IPS-18c (cell line): ENCODE results near the gene POC1B.

ENCODE experiments used
- H3K4me3 ChIP-seq: 2 replicates; pipeline ENCODE4 v1.7.0; 2013; ENCODE audit warnings: low read depth, mild to moderate bottlenecking, low read length, moderate library complexity; ENCODE audit not compliant: insufficient read depth
- H3K9me3 ChIP-seq: one replicate; pipeline ENCODE4 v1.6.1; 2013; ENCODE audit warnings: mild to moderate bottlenecking, low read length, moderate library complexity; ENCODE audit not compliant: control insufficient read depth, insufficient read depth

POC1B gene

GRCh38 chr12:89525824-89526770, at the start of gene POC1B:
Gene POC1B, minus strand, starts transcription at chr12:89526047. Its CDS starts 152 bp downstream, at chr12:89525895.
- H3K9me3 ChIP-seq, result no peaks in the 10 kb centered on the region
- H3K4me3 ChIP-seq, result peak within 1 kb of the TSS; percentile 80

- H3K9me3 ChIP-seq, result no peaks in the 10 kb centered on the region
These were observed 49.5 kb upstream of the POC1B start for GRCh38 chr12:89575374-89575773.

GRCh38 chr12:89574736-89575208, 48.9 kb upstream of the POC1B start:
- no peaks in the 10 kb centered on the region for H3K9me3 ChIP-seq
- H3K4me3 ChIP-seq, result no peak overlapping the region

More at GRCh38 chr12:89575374-89575773, 49.5 kb upstream of the POC1B start:
- no peak overlapping the region for H3K4me3 ChIP-seq

- Histone ChIP-seq H3K4me3 (no peak overlapping the region), H3K9me3 (no peaks in the 10 kb centered on the region)
These were observed 47.4 kb upstream of the POC1B start for GRCh38 chr12:89573051-89573810.

- Histone ChIP-seq H3K4me3 (no peak overlapping the region), H3K9me3 (no peaks in the 10 kb centered on the region)
These were observed 45.8 kb upstream of the POC1B start for GRCh38 chr12:89571491-89572195.

- Histone ChIP-seq H3K4me3 (no peak overlapping the region), H3K9me3 (no peaks in the 10 kb centered on the region)
These were observed 42.6 kb upstream of the POC1B start for GRCh38 chr12:89568484-89568883.

GRCh38 chr12:89567691-89568239, 41.9 kb upstream of the POC1B start:
- Histone ChIP-seq H3K4me3 (no peak overlapping the region), H3K9me3 (no peaks in the 10 kb centered on the region)

- H3K4me3 ChIP-seq, result no peak overlapping the region
- H3K9me3 ChIP-seq, result no peaks in the 10 kb centered on the region
These were observed 40.8 kb upstream of the POC1B start for GRCh38 chr12:89566615-89567014.

- H3K4me3 ChIP-seq, result no peak overlapping the region
These were observed 39.2 kb upstream of the POC1B start for GRCh38 chr12:89565002-89565401.

GRCh38 chr12:89559753-89560152, 33.9 kb upstream of the POC1B start:
- Histone ChIP-seq H3K9me3 (no peaks in the 10 kb centered on the region), H3K4me3 (no peak overlapping the region)

More at GRCh38 chr12:89565002-89565401, 39.2 kb upstream of the POC1B start:
- no peaks in the 10 kb centered on the region for H3K9me3 ChIP-seq

- Histone ChIP-seq H3K9me3 (no peaks in the 10 kb centered on the region), H3K4me3 (no peak overlapping the region)
These were observed 31.1 kb upstream of the POC1B start for GRCh38 chr12:89556976-89557375.

GRCh38 chr12:89552376-89552775, 26.5 kb upstream of the POC1B start:
- Histone ChIP-seq H3K9me3 (no peaks in the 10 kb centered on the region), H3K4me3 (no peak overlapping the region)

GRCh38 chr12:89551747-89552146, 25.9 kb upstream of the POC1B start:
- H3K9me3 ChIP-seq, result no peaks in the 10 kb centered on the region
- no peak overlapping the region for H3K4me3 ChIP-seq

GRCh38 chr12:89547101-89547500, 21.3 kb upstream of the POC1B start:
- Histone ChIP-seq H3K9me3 (no peaks in the 10 kb centered on the region), H3K4me3 (no peak overlapping the region)

GRCh38 chr12:89546151-89546550, 20.3 kb upstream of the POC1B start:
- no peak overlapping the region for H3K4me3 ChIP-seq
- no peaks in the 10 kb centered on the region for H3K9me3 ChIP-seq

- Histone ChIP-seq H3K9me3 (no peaks in the 10 kb centered on the region), H3K4me3 (no peak overlapping the region)
These were observed 18.9 kb upstream of the POC1B start for GRCh38 chr12:89544681-89545184.

GRCh38 chr12:89544022-89544421, 18.2 kb upstream of the POC1B start:
- Histone ChIP-seq H3K9me3 (no peaks in the 10 kb centered on the region), H3K4me3 (no peak overlapping the region)
